GM12878 (cell line): Measurements from ENCODE around the gene SPATS2L. TPM values are rescaled to one million over a fixed set of nuclear protein-coding genes. Genes with fewer than 3 reads are reported as not detected.

Experiments
- ATAC-seq: fragments of 200-7000 bp; cut with Tn5 transposase; 3 replicates; pipeline ENCODE4 v1.9.1; 2020; ENCODE audit warnings: mild to moderate bottlenecking, moderate library complexity
- BruUV-seq: library from RNA; stranded (reverse); fragments of 400-500 nt; replicated peaks from 2 replicates; lab custom pipeline; 2021; lab: Mats Ljungman, UMichigan
- CTCF ChIA-PET: fragments of 300-600 bp; sonication (Branson Sonifier 250); formaldehyde crosslinking; extraction: SDS; loops from one replicate; lab custom pipeline; 2021; ENCODE audit warnings: inconsistent platforms; lab: Yijun Ruan, JAX
- POLR2A ChIA-PET: fragments of 350-600 bp; formaldehyde crosslinking; extraction: SDS; loops from one replicate; lab custom pipeline; 2021; ENCODE audit warnings: inconsistent platforms; lab: Charles Lee
- RAD21 ChIA-PET: fragments of 300-600 bp; sonication (Branson Sonifier 250); formaldehyde crosslinking; loops from one replicate; lab custom pipeline; 2023; ENCODE audit warnings: antibody characterized with exemption; ENCODE audit not compliant: unreplicated experiment; lab: Charles Lee
- SMC1A ChIA-PET: fragments of 300-600 bp; sonication (Branson Sonifier 250); formaldehyde crosslinking; loops from one replicate; lab custom pipeline; 2023; ENCODE audit not compliant: unreplicated experiment, uncharacterized antibody; lab: Charles Lee
- DNase-seq: peaks from one replicate; pipeline ENCODE4 v3.0.0-alpha.2; 2011; ENCODE audit warnings: low read depth, low spot score
- FAIRE-seq: peaks from 3 replicates; lab custom pipeline; 2011; peaks lifted over from hg19 to GRCh38; lab: Jason Lieb, UNC
- H2AFZ ChIP-seq: 2 replicates; pipeline ENCODE4 v1.6.0; 2011; ENCODE audit warnings: low read depth, low read length, control low read depth; ENCODE audit not compliant: control insufficient read depth
- H3K27ac ChIP-seq: 2 replicates; pipeline ENCODE4 v1.5.1; 2011; ENCODE audit warnings: control low read depth; ENCODE audit not compliant: control insufficient read depth, insufficient read depth
- H3K27me3 ChIP-seq, 2 experiments: replicated peaks in 1 of 2; 2 replicates each; pipeline versions ENCODE4 v1.6.0 to v1.6.1; 2011; ENCODE audit warnings: low read length in 1 of 2; ENCODE audit not compliant: control insufficient read depth in 2 of 2, insufficient read depth in 2 of 2
- H3K36me3 ChIP-seq, 2 experiments: 2 replicates each; pipeline ENCODE4 v1.5.1; 2011; ENCODE audit warnings: low read length in 1 of 2; ENCODE audit not compliant: control insufficient read depth in 2 of 2, insufficient read depth in 2 of 2
- H3K4me1 ChIP-seq: 2 replicates; pipeline ENCODE4 v1.6.1; 2011; ENCODE audit warnings: mild to moderate bottlenecking, low read length, moderate library complexity, mixed read lengths; ENCODE audit not compliant: control insufficient read depth, insufficient read depth
- H3K4me2 ChIP-seq: 2 replicates; pipeline ENCODE4 v1.6.0; 2011; ENCODE audit warnings: control low read depth; ENCODE audit not compliant: control insufficient read depth, insufficient read depth
- H3K4me3 ChIP-seq: fragments of 200-600 bp; sonication (generic); 2 replicates; pipeline ENCODE4 v1.5.1; 2016
- H3K79me2 ChIP-seq: 2 replicates; pipeline ENCODE4 v1.6.0; 2011; ENCODE audit warnings: low read length; ENCODE audit not compliant: control insufficient read depth, insufficient read depth
- H3K9ac ChIP-seq: 2 replicates; pipeline ENCODE4 v1.8.0; 2011; ENCODE audit warnings: low read length, control low read depth, mixed read lengths; ENCODE audit not compliant: control insufficient read depth, insufficient read depth
- H3K9me3 ChIP-seq: replicated peaks from 3 replicates; pipeline ENCODE4 v1.5.1; 2011; ENCODE audit warnings: mild to moderate bottlenecking, low read length; ENCODE audit not compliant: control insufficient read depth, insufficient read depth
- H4K20me1 ChIP-seq: 2 replicates; pipeline ENCODE4 v1.6.0; 2011; ENCODE audit not compliant: control insufficient read depth, insufficient read depth
- BACH1 ChIP-seq: fragments of 450-650 bp; IDR thresholded peaks from 2 replicates; pipeline ENCODE4 v1.6.1; 2017; ENCODE audit warnings: mild to moderate bottlenecking, borderline replicate concordance
- BCL11A ChIP-seq: IDR thresholded peaks from 2 replicates; pipeline ENCODE4 v1.6.1; 2011; ENCODE audit warnings: low read depth, low read length
- BMI1 ChIP-seq: fragments of 450-650 bp; IDR thresholded peaks from 2 replicates; pipeline ENCODE4 v1.6.1; 2016; ENCODE audit warnings: mild to moderate bottlenecking, moderate library complexity, borderline replicate concordance
- CHD1 ChIP-seq: IDR thresholded peaks from 2 replicates; pipeline ENCODE4 v1.6.1; 2012; ENCODE audit warnings: low read depth, low read length, improper control_type of control experiment
- CREB1 ChIP-seq: IDR thresholded peaks from 2 replicates; pipeline ENCODE4 v1.6.1; 2012; ENCODE audit warnings: low read depth, mild to moderate bottlenecking, inconsistent platforms
- HDAC6 ChIP-seq: fragments of 200-600 bp; sonication (generic); IDR thresholded peaks from one replicate; pipeline ENCODE4 v1.8.0; 2017; ENCODE audit warnings: antibody characterized with exemption; ENCODE audit not compliant: unreplicated experiment
- LARP7 ChIP-seq: fragments of 450-650 bp; IDR thresholded peaks from 2 replicates; pipeline ENCODE4 v1.6.1; 2017; ENCODE audit warnings: mild to moderate bottlenecking
- NFIC ChIP-seq: IDR thresholded peaks from 2 replicates; pipeline ENCODE4 v1.6.1; 2012; ENCODE audit warnings: low read depth, mild to moderate bottlenecking, inconsistent platforms, low read length, moderate library complexity
- PML ChIP-seq: IDR thresholded peaks from 2 replicates; pipeline ENCODE4 v1.6.1; 2012; ENCODE audit warnings: low read length, inconsistent platforms
- SP1 ChIP-seq: IDR thresholded peaks from one replicate; pipeline ENCODE4 v1.6.1; 2011; ENCODE audit warnings: low read depth, low read length
- TARDBP ChIP-seq: IDR thresholded peaks from 2 replicates; pipeline ENCODE4 v1.6.1; 2016; ENCODE audit warnings: borderline replicate concordance
- TCF7 ChIP-seq: IDR thresholded peaks from 2 replicates; pipeline ENCODE4 v1.6.1; 2014; ENCODE audit warnings: antibody characterized with exemption, borderline replicate concordance
- ZSCAN29 ChIP-seq: fragments of 450-650 bp; IDR thresholded peaks from 2 replicates; pipeline ENCODE4 v1.6.1; 2017; ENCODE audit warnings: mild to moderate bottlenecking, moderate library complexity
- WGBS: methylation state at CpG from one replicate; pipeline ENCODE4 v1.1.6; 2016; ENCODE audit warnings: low lambda C conversion rate; ENCODE audit not compliant: insufficient replicate concordance, insufficient coverage; ENCODE audit errors: missing lambda C conversion rate; 5-methylcytosine and 5-hydroxymethylcytosine counted together
- in situ Hi-C: fragments of 300-500 bp; cut with MboI; formaldehyde crosslinking; loops from 9 replicates; pipeline ENCODE4 v1.14.3; 2018; ENCODE audit warnings: mixed read lengths
- intact Hi-C: fragments of 100-400 bp; cut with micrococcal nuclease; formaldehyde crosslinking; loops from one replicate; pipeline ENCODE4 v1.14.2; 2022; ENCODE audit not compliant: unreplicated experiment
- polyA plus RNA-seq, 11 experiments: library from polyadenylated mRNA; depleted of rRNA in 4 of 11; unstranded in 6 of 11; stranded (reverse) in 5 of 11; fragments of >200 nt; fragmentation: Nextera tagmentation in 4 of 11; fragmentation: Illumina TruSeq in 1 of 11; extraction: Ambion mirVana in 4 of 11; extraction: Trizol in 1 of 11; gene quantifications; 1 replicate in 1 of 11; 2 replicates in 10 of 11; pipeline versions ENCODE4 v1.2.1 to v1.2.3, GENCODE V29; 2011 to 2016; ENCODE audit warnings: inconsistent platforms in 2 of 11, missing spikeins in 2 of 11, low read depth in 1 of 11
- total RNA-seq, 4 experiments: library from RNA; depleted of rRNA in 3 of 4; stranded (reverse); fragments of >200 nt in 3 of 4; fragmentation: Illumina TruSeq in 1 of 4; extraction: Trizol in 1 of 4; gene quantifications; 2 replicates each; pipeline versions ENCODE4 v1.2.1 to v1.2.3, GENCODE V29; 2013 to 2021

SPATS2L gene
- total and polyA plus RNA-seq, 10 of the 15 experiments (the other 5 are each of a cell fraction or from before 2014, with no cell fraction given) = 5.2 to 30.0 (median 20.1) TPM

DNA sequence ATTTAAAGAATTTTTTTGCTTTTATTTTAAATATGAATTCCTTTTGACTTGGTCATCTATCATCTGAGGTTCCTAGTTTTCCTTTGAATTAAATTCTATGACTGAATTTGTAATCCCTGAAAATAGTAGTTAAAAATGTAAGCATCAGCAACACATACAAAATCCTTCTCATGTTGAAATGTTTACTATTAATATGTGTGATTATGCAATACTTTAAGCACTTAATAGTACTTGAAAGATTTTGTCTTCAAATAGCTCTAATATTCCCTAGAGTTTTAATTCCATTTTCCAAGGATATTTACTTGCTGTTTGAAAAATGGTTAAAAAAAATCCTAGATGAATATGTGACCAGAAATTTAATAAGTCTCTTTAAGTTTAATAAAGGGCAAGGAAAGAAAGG is 26.6 kb upstream of the SPATS2L start:
- ChIA-PET CTCF (no interaction called here), SMC1A (no interaction called here), POLR2A (no interaction called here), RAD21 (no interaction called here)
- no peak overlapping the region for H3K4me2 ChIP-seq
- H3K27ac ChIP-seq = no peak overlapping the region
- no peak overlapping the region for H2AFZ ChIP-seq
- H3K9ac ChIP-seq = no peak overlapping the region
- no peaks in the 10 kb centered on the region for H3K79me2 ChIP-seq
- no peaks in the 10 kb centered on the region; the same call in 2 of the 3 replicates for H3K9me3 ChIP-seq
- no peaks in the 10 kb centered on the region for H3K4me1 ChIP-seq
- TF ChIP-seq CHD1 (no peak), LARP7 (no peak), HDAC6 (no peak)
- FAIRE-seq (peak; percentile 31), ATAC-seq (no peak), DNase-seq (no peak)
- H3K4me3 ChIP-seq = no peak overlapping the region
- no peaks in the 10 kb centered on the region for H4K20me1 ChIP-seq
- H3K27me3 ChIP-seq = no peaks in the 10 kb centered on the region; a peak in 1 of 4 replicates
- no TSS peak for BruUV-seq
- intact Hi-C loops (no loop called here), in situ Hi-C loops (no loop called here)
- H3K36me3 ChIP-seq = no peaks in the 10 kb centered on the region

DNA sequence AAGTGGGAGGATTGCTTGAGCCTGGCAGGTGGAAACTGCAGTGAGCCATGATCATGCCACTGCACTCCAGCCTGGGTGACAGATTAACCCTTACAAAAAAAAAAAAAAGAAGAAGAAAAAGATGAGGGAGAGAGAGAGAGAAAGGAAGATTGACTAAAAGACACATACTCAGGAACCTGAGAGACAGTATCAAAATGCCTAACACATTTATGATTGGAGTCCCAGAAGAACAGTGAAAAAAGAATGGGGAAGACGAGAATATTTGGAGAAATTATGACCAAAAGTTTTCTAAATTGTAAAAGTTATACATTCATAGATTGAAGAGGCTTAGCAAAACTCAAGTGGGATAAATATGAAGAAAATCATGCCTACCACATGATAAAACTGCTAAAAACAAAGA is 19.9 kb upstream of the SPATS2L start:
- intact Hi-C loops = no loop called here
- WGBS = 0% methylated on average over 1 of the region's 1 CpG

More for the DNA sequence above, 19.9 kb upstream of the SPATS2L start:
- H3K27me3 ChIP-seq = no peaks in the 10 kb centered on the region; a peak in 2 of 4 replicates
- H3K9me3 ChIP-seq = no peaks in the 10 kb centered on the region
- no peak for DNase-seq
- no peak overlapping the region for H3K9ac ChIP-seq
- no peaks in the 10 kb centered on the region for H4K20me1 ChIP-seq
- H3K4me3 ChIP-seq = no peak overlapping the region
- no peaks in the 10 kb centered on the region for H3K4me1 ChIP-seq
- CTCF ChIA-PET = no interaction called here
- TF ChIP-seq TARDBP (no peak), SP1 (no peak), BCL11A (no peak), NFIC (no peak), TCF7 (no peak), ZSCAN29 (no peak), BMI1 (no peak), BACH1 (no peak), PML (no peak), CREB1 (no peak)
- BruUV-seq = no TSS peak
- FAIRE-seq = no peak
- RAD21 ChIA-PET = no interaction called here
- no peak overlapping the region for H3K4me2 ChIP-seq
- H3K36me3 ChIP-seq = no peaks in the 10 kb centered on the region
- ATAC-seq = no peak
- H2AFZ ChIP-seq = no peak overlapping the region
- POLR2A ChIA-PET = no interaction called here
- in situ Hi-C loops = no loop called here
- H3K27ac ChIP-seq = no peak overlapping the region
- SMC1A ChIA-PET = interaction anchor here (1.9 kb wide), 1 partner anchor 12 kb away, joined by 5 read pairs; no protein-coding TSS in a partner anchor
- H3K79me2 ChIP-seq = no peaks in the 10 kb centered on the region
